ENCODE results near the gene AWAT2.
A peak's percentile ranks its signal among the peaks of the same experiment; 100 is the strongest.
"Not testable (repeated sequence)": the region's sequence is repeated elsewhere in the genome, so short reads cannot be mapped to it uniquely, and the experiment has no call there.

AWAT2 gene

DNA sequence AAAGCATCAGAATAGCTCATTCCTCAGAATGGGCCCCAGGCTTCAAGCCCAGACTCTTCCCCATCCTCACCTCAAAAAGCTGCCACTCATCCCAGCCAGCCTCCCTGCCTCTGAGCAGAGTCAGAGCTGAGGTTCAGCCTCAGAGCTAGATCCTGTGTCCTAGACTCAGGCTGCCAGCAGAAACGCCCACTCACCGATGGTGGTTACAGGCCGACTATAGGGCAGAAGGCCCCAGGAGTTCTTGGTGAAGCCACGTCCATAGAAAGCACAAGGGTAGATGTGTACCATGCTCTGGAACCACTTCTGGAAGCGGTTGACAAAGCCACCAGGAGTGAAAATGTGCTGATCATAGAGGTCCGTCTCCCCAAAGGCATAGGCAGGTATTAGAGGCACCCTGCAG is 7.7 kb downstream of the AWAT2 start:
- no peak for DNase-seq

- DNase-seq = no peak
Measured at GRCh38 chrX:70039758-70040157, 10.0 kb downstream of the AWAT2 start.

GRCh38 chrX:70038951-70039350 is 10.8 kb downstream of the AWAT2 start:
- no peak for DNase-seq

DNA sequence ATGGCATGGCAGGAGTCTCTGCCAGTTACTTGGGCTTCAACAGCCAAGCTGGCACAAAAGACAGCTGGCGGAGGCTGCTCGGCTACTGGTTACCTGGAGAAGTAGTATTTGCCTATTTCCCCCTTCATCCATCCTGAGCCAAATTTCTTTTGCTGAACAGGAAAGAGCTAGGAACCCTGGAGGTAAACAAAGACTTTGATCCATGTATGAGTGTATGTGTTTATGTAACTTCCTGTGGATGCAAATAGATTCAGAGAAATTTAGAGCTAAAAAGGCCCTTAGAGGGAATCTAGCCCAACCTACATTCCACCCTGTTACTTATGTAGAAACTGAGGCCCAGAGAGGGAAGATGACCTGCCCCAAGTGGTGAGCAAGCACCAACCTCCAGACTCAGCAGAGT is 11.2 kb downstream of the AWAT2 start:
- DNase-seq = no peak

- DNase-seq = no peak
Measured at GRCh38 chrX:70034646-70035045, 15.1 kb downstream of the AWAT2 start.

GRCh38 chrX:70033348-70034051 is 16.2 kb downstream of the AWAT2 start:
- peak; percentile 46 for DNase-seq

- DNase-seq = peak; percentile 44
Measured at GRCh38 chrX:70032792-70033191, 16.9 kb downstream of the AWAT2 start.

DNA sequence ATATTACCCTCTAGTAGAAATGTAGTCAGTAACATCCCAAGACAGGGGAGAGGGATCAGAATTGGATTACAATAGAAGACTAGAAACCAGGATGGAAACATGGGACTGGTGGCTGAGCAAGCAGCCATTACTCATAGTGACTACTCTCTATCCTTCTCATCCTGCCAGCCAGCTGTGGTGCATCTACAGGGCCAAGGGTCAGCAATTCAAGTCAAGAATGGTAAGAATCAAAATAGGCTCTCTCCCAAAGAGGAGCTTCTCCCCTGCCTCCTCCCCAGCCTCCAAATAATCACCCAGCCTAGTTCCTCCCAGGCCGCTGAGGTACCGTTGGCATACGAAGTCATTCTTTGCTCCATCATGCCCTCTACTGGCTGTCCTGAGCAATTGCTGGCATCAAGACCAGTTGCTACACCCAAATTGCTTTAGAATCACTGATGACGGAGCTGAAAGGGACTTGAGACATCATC is 19.4 kb downstream of the AWAT2 start:
- peak; percentile 55 for DNase-seq

GRCh38 chrX:70029863-70030262 is 19.9 kb downstream of the AWAT2 start:
- no peak for DNase-seq

- DNase-seq = no peak
Measured at GRCh38 chrX:70026851-70027200, 22.9 kb downstream of the AWAT2 start.

GRCh38 chrX:70026112-70026850 is 23.5 kb downstream of the AWAT2 start:
- DNase-seq = peak; percentile 31

- DNase-seq = peak; percentile 44
Measured at GRCh38 chrX:70025464-70025863, 24.3 kb downstream of the AWAT2 start.

DNA sequence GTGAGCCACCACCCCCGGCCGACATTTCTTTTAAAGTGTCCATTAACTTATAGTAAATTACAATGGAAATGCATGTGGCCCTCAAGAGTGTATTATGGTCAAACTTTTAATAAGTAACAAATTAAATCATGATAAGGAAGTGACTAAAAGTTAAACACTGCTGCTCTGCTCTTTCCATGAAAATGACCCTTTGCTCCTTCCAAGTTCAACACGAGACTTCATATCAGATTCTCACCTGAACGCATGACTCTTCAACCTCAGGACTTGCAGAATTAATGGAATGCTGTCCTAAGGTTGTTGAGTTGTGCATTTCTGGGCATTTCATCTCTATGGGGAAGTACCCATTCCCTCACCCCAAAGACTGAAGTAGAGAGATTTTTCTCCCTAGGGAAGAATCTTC is 27.1 kb downstream of the AWAT2 start:
- DNase-seq = no peak

GRCh38 chrX:70016513-70016912 is 33.2 kb downstream of the AWAT2 start:
- no peak for DNase-seq

GRCh38 chrX:70013466-70014381 is 36.0 kb downstream of the AWAT2 start:
- DNase-seq = peak; percentile 5

DNA sequence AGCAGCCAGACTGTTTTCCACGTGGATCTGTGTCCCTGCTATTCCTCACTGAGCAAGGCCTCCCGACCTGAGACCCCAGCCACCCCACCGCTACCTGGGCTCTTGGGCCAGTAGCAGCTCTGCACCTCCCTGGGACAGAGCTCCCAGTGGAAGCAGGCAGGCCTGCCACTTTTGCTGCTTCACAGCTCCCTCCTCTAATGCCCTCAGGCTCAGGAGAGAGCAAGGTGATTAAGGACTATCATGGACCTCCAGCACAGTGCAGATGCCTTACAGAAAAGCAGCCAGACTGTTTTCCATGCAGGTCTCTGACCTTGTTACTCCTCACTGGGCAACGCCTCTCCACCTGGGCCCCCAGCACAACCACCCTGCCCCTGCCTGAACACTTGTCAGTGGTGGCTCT is 37.0 kb downstream of the AWAT2 start:
- no peak for DNase-seq

- no peak for DNase-seq
Measured at GRCh38 chrX:70009970-70010369, 39.8 kb downstream of the AWAT2 start.

DNA sequence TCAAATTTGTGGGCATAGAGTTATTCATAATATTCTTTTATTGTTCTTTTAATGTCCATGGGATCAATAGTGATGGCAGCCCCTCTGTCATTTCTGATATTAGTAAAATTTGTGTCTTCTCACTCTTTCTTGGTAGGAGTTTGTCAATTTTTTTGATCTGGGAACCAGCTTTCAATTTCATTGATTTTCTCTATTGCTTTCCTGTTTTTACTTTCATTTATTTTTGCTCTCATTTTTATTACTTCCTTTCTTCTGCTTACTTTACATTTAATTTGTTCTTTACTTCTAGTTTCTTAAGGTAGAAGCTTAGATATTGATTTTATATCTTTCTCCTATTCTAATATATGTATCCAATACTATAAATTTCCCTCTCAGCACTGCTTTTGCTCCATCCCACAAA is 40.7 kb downstream of the AWAT2 start:
- DNase-seq = no peak

GRCh38 chrX:70007946-70008345 is 41.8 kb downstream of the AWAT2 start:
- DNase-seq = no peak

DNA sequence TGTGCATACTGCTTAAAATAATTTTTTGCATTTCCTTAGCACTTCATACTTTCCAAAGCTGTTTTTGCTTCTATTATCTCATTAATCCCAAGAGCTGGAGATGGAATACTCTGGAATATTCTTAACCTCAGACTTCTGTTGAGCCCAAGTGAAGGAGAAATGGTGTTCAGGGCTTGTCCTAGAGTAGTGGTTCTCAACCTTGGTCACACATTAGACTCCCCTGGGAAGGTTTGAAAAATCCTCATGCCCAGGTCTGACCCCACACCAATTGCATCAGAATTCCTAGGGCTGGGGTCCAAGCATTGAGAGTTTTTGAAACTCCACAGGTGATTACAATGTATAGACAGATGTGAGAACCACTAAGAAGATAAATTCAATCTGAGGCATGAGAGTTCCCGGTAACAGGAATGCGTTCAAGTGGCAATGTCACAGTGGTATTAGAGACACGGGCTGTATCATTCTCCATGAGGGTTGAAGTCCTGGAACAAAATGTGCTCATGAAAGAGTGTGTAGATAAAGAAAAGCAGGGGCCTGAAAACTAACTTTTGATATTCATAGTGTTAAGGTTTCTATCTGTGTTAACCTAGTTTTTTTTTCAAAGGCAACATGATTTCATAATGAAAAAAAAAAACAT is 47.9 kb downstream of the AWAT2 start:
- no peak for DNase-seq

DNA sequence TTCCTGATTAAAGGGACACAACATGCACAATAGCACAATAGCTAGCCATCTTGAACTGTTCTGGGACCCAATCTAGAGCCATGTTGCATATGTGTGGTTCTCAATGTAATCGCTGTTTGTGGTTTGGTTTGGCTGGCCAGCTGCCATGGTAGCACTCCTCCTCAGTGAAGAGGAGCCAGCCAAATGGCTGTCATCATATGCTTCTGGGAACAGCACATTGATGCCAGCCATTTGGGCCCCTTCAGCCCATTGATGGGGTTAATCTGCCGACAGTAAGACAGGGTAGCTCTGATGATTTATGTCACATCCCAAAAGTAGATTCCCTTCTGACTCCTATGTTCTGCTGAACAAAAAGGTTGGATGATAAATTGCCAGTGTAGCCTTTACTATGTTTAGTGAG is 48.5 kb downstream of the AWAT2 start:
- peak; percentile 53 for DNase-seq

- not testable (repeated sequence) for DNase-seq
Measured at GRCh38 chrX:69998299-69998698, 51.4 kb downstream of the AWAT2 start.

- DNase-seq = no peak
Measured at GRCh38 chrX:69996113-69996468, 53.6 kb downstream of the AWAT2 start.
